ENCODE measurements around the gene ZNF750.

ZNF750 gene

DNA sequence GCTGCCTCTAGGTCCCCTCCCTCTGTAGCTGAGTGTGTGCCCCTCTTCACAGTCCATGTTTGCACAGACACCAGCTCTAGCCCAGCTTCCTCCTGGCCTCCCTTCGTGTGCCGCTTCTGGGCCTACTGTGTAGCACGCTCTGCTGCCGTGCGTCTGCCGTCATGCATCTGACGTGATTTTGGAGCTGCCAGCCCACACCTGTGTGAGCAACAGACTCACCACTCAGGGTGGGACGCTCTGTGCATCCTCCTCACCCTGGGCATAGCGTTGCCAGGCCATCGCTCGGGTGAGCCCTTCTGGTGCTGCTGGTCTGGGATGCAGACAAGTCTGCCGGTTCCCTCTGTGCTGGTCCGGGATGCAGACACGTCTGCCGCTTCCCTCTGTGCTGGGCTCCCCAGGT lies 39.4 kb upstream of the ZNF750 start:
- H3K27me3 ChIP-seq (replicated peaks): no peaks in the 10 kb centered on the region
- in situ Hi-C loops (cut with HindIII; ENCODE audit: low pct_ligation_motif_present, low sequenced_read_pairs): no loop called here
- TF ChIP-seq, protein P1, sequence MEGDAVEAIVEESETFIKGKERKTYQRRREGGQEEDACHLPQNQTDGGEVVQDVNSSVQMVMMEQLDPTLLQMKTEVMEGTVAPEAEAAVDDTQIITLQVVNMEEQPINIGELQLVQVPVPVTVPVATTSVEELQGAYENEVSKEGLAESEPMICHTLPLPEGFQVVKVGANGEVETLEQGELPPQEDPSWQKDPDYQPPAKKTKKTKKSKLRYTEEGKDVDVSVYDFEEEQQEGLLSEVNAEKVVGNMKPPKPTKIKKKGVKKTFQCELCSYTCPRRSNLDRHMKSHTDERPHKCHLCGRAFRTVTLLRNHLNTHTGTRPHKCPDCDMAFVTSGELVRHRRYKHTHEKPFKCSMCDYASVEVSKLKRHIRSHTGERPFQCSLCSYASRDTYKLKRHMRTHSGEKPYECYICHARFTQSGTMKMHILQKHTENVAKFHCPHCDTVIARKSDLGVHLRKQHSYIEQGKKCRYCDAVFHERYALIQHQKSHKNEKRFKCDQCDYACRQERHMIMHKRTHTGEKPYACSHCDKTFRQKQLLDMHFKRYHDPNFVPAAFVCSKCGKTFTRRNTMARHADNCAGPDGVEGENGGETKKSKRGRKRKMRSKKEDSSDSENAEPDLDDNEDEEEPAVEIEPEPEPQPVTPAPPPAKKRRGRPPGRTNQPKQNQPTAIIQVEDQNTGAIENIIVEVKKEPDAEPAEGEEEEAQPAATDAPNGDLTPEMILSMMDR (IDR thresholded peaks at IDR 0.05; ENCODE audit: low read depth, low read length, missing control alignments): no peak
- H3K36me3 ChIP-seq (replicated peaks): no peaks in the 10 kb centered on the region
- no peak overlapping the region for H3K4me3 ChIP-seq (ENCODE audit: low read depth, low read length)
- H3K27ac ChIP-seq: no peak overlapping the region
- no peak for DNase-seq

DNA sequence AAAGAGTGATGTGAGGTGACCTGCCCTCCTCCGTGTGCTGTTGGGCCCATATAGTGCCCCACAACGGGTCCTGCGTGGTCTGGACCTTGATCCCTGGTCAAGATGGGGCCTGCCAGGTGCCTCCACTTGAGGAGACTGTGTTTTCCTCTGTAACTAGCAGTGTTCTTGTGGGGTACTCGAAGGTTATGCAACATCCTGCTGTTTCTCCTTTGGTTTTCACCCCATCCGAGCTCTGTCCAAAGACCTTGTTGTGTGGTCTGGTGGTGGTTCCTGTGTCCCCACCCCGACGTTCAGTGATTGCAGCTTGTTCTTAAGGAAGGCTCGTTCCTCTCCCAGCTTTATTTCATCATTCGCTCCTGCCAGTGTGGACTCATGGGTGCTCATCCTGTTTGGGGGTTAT lies 38.7 kb upstream of the ZNF750 start:
- no peak for DNase-seq
- in situ Hi-C loops (cut with HindIII; ENCODE audit: low pct_ligation_motif_present, low sequenced_read_pairs): no loop called here
- Histone ChIP-seq H3K27me3 (replicated peaks) (no peaks in the 10 kb centered on the region), H3K27ac (no peak overlapping the region), H3K36me3 (replicated peaks) (no peaks in the 10 kb centered on the region), H3K4me3 (ENCODE audit: low read depth, low read length) (no peak overlapping the region)
- TF ChIP-seq, protein P1 (IDR thresholded peaks at IDR 0.05; ENCODE audit: low read depth, low read length, missing control alignments): no peak

DNA sequence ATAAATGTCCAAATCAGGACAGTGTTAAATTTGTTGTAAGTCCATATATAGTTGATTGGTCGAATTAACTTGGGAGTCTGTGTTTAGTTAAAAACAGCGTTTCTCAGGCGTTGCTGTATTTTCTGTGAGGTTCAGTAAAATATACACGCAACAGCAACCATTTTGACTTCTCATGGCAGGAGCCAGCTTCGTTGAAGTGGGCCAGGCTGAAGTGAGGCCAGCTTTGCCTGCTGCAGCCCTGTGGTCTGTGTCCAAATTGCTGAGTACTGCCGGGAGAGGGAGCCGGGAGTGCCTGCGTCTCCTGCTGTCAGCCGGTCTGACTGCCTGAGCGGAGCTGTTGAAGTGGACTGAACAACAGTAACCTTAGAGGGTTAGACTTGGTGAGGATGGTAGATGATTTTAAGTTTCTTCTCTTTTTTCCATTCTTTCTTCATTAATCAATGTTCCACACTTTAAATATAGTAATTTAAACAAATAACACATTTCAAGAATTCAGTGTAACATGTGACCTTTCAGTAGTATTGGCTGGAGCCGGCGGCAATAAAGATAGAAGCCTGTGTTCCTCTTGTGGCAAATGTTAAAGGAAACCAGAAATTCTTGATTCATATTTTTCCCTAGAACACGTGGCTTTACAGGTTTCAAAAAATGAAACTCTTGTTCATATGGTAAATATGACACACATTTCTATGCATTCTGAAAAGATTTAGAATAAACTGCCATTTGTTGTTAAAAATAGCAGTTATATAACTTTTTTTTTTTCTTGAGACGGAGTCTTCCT lies 37.0 kb upstream of the ZNF750 start:
- Histone ChIP-seq H3K27me3 (replicated peaks) (no peaks in the 10 kb centered on the region), H3K4me3 (ENCODE audit: low read depth, low read length) (no peak overlapping the region), H3K36me3 (replicated peaks) (no peaks in the 10 kb centered on the region), H3K27ac (no peak overlapping the region)
- DNase-seq: peak; percentile 77
- TF ChIP-seq, protein P1 (IDR thresholded peaks at IDR 0.05; ENCODE audit: low read depth, low read length, missing control alignments): peak; percentile 78
- in situ Hi-C loops (cut with HindIII; ENCODE audit: low pct_ligation_motif_present, low sequenced_read_pairs): no loop called here

DNA sequence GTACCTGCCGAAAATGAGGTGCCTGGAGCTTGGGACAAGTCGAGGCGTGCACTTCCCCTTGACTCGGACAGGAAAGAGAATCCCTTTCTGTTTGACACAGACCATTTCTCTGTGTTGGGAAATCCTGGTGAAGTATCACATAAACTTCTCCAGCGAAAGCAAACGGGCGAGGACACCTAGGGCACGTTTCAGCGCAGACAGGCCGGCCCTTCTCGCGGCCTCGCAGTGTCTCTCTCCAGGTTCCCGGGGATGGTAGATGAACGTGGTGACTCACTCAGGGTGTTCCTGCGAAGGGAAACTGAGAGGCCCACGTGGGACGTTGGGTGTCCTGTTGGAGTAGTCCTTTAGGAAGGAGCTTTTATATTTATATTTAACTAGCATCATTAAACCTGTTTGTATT lies 36.3 kb upstream of the ZNF750 start:
- in situ Hi-C loops (cut with HindIII; ENCODE audit: low pct_ligation_motif_present, low sequenced_read_pairs): no loop called here
- H3K27ac ChIP-seq: no peak overlapping the region

DNA sequence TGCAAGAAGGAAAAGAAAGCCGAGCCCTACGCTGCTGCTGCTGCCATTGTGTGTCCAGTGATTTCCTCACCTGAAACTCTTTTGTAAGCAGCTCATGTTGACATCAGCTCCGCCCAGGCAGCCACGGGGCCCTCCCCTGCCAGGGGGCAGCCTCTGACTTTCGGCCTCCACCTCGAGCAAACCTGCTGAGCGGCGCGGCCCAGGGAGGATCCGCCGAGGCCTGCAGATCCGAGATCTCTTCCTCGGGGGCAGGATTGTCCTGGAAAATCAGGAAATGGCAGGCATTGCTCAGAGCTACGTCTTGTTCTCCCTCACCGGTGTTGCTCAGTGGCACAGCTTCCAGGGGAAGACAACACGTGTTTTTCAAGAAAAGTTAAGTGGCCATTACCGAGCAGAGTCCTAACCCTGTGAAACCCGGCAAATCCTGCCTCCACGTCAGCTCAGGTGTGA lies 35.6 kb upstream of the ZNF750 start:
- TF ChIP-seq, protein P1 (IDR thresholded peaks at IDR 0.05; ENCODE audit: low read depth, low read length, missing control alignments): no peak
- Histone ChIP-seq H3K36me3 (replicated peaks) (peaks cover 5% of the 10 kb centered on the region), H3K4me3 (ENCODE audit: low read depth, low read length) (no peak overlapping the region), H3K27me3 (replicated peaks) (no peaks in the 10 kb centered on the region), H3K27ac (no peak overlapping the region)
- no peak for DNase-seq
- in situ Hi-C loops (cut with HindIII; ENCODE audit: low pct_ligation_motif_present, low sequenced_read_pairs): no loop called here

More for the DNA sequence above, 36.3 kb upstream of the ZNF750 start:
- H3K27me3 ChIP-seq (replicated peaks): no peaks in the 10 kb centered on the region
- peak; percentile 57 for DNase-seq
- TF ChIP-seq, protein P1 (IDR thresholded peaks at IDR 0.05; ENCODE audit: low read depth, low read length, missing control alignments): no peak
- H3K36me3 ChIP-seq (replicated peaks): no peaks in the 10 kb centered on the region
- no peak overlapping the region for H3K4me3 ChIP-seq (ENCODE audit: low read depth, low read length)

All from brain microvascular endothelial cell (primary cell).